Activated T-cell treated with anti-CD3 and anti-CD28 coated beads for 1 hour (primary cell): ENCODE measurements around the gene DNAH17.

ENCODE experiments used
- DNase-seq: peaks from one replicate; pipeline ENCODE4 v3.0.0-alpha.2; 2020; ENCODE audit warnings: low read depth

DNAH17 gene

DNA sequence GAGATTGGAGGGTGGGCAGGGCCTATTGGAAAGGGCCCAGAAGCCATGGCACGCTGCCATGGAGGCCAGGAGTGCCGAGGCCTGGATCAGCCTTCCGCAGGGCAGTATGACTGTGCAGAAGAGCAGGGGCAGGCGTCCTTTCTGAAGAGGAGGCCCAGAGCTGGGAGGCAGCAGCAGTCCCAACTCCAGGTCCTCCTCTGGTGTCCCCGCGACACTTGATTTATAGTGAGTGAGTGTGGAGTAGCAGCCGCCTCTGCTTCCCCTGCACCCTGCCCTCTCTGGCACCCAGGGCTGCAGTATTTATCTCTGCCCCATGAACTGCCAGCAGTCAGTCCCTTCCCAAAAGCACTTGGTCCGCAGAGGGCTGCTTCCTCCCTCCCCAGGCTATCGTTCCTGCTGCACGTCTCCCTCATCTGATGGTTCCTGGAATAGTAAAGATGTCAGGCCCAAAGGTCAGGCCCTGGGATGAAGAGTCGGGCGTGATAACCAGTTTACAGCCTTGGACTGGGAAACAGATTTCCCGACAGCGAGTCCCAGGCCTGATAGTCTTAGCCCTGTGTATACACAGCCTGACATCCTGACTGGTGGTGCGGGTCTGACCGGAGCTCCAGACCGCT is 165.8 kb downstream of the DNAH17 start:
- DNase-seq = no peak

DNA sequence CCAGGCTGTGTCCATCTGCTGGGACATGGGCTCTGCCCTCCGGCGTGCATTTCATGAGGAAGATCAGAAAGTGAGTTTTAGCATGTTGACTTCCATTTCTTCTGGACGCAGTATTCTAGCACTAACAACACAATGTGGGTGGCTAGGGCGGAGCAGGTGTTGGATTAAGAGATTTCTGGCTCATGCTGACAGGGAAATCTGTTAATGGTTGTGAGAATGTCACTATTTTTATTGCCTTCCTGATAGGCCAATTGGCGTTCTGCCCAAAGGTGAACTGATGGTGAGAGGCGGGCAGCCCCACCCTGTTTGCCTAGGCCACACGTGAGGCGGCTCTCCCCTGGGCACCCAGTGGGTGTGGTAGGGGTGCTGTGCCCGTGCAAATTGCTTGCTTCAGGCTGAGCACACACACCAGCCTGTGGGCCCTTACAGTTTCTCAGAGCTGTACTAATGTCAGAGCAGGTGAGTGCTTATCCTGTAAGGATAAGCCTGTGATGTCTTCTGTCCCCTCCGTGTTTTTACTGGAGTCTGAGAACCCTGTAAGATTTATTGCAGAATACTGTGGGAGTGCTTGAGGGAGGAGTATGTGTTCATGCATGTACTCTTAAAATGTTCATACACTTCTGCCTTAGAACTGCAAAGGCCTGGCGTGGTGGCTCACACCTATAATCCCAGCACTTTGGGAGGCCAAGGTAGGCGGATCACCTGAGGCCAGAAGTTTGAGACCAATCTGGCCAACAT is 167.8 kb downstream of the DNAH17 start:
- no peak for DNase-seq

DNA sequence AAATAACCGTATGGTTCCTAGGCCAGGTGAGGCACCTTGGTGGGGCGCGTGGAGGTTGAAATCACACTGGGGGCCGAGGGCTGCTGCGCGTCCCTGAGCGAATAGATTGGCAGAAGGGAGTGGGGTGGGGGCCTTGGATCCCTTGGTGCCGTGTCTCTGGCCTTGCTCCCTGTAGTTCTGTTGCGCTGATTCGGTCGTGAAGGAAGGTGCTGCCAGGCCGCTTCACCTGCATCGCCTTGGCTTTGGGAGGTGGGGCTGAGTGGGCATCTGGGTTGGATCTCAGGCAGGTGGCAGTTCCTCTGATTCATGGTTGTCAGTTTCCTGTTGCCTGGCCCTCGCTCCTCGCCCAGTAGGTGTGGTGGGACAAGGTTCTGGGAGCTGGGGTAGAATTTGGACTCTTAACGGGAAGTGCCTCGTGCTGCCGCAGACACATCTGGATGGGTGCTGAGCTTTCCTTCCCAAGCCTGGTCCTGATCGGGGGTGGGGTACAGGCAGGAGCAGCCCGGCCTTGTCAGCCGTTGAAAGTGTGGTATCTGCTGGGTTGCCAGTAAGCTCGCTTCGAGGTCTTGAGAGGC is 168.6 kb downstream of the DNAH17 start:
- DNase-seq = no peak

DNA sequence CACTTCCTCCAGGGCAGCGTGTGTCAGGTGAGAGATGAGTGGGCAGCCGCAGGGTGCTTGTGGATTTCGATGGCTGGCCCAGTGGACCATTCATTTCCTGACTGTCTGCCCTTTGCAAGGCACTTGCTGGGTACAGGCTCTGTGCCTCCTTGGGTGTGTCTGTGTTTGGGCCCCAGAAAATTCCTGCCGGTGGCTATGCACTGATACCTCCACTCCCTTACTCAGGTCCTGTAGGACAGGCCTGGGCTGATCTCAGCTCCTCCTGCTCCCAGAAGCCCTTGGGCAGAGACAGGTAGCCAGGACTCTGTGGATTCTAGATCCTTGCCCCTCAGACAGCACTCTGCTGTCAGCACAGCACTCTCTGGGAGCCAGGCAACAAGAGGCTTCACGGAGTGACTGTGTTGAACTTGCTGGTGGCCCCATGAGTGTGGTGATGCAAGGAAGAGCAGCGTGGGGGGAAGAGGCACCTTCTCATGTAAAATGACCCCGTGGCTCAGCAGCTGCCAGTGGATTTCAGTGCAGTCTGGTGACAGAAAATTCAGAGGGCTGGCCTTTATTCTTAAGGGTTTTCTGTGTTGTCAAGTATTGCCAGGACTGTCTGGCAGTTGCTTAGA is 169.7 kb downstream of the DNAH17 start:
- DNase-seq = no peak

DNA sequence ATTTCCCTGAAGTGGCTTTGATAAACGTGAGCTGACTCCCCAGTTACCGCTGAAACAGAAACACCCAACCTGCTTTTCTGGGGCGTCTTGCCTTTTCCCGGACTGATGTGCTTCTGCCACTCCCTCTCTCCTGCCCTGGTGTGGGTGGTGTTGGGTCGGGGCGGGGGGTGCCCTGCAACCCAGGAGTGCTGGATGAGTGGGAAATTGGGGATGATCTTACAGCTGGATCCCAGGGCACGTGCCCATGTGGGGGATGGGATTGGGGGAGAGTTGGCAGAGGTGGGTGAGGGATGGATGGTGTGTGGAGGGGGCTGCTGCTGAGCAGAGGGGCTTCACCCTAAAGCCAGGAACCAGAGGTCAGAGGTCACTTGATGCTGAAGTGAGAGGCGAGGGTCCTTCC is 170.3 kb downstream of the DNAH17 start:
- DNase-seq = no peak

DNA sequence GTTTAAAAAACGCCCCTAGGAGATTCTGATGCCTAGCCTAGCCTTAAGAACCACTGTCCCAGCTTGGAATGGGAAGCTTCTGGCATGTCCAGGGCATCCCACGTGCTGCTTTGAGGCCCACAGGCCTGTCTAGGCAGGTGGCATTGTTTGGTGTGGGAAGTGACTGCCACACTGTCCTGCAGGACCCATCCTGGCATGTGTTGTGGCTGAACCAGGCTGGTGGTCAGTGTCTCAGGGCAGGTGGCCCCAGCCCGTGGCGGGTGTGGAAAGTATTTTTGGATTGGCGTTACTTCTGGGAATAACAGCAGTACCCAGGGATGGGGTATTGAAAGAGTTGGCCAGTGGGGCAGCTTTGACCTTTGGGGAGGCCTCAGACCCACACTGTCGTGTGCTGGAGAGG is 170.8 kb downstream of the DNAH17 start:
- DNase-seq = no peak

DNA sequence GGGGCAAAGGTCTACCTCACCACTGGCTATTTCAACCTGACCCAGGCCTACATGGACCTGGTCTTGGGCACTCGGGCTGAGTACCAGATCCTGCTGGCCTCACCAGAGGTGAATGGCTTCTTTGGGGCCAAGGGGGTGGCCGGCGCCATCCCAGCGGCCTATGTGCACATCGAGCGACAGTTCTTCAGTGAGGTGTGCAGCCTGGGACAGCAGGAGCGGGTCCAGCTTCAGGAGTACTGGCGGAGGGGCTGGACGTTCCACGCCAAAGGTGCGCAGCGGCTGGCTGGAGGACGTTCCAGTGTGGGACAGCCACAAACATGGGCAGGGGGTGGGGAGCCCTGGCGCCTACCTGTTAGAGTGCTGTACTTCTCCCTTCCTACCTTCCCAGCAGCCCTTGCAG is 173.4 kb downstream of the DNAH17 start:
- DNase-seq = no peak

DNA sequence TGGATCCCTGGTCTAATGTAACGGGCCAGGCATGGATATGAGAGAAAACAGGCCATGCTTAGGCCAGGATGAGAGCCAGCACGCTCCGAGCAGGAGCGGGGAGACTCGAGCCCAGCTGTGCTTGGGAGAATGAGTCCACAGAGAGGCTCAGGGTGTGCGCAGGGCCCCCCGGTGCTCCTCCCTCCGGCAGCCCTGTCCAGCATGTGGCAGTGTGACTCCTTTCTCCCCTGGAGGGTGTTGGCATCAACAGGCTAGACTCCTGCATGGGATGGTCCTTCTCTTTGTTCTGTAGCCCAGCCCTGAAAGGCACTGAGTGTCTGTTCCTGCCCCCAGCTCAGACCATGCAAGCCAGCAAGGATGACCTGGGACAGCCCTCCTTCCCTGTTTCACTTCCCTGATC is 175.3 kb downstream of the DNAH17 start:
- DNase-seq = no peak

DNA sequence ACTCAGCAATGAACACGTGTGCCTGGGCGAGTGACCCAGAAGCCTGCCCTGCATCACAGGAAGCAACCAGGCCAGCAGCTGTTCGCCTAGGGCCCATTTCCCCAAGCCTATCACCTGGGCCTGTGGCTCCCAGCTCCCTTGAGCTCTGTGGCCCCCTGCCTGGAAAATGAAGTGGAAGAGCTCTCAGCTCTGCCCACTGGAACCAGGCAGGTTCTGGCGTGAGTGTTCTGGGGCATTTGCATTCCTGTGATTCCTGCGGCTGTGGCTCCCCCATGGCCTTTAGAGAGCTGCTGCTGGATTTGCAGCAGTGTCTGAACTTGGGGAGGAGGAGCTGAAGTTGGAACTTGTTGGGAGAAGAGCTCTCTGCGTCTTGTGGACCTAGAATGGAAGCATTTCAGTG is 175.9 kb downstream of the DNAH17 start:
- DNase-seq = no peak

DNA sequence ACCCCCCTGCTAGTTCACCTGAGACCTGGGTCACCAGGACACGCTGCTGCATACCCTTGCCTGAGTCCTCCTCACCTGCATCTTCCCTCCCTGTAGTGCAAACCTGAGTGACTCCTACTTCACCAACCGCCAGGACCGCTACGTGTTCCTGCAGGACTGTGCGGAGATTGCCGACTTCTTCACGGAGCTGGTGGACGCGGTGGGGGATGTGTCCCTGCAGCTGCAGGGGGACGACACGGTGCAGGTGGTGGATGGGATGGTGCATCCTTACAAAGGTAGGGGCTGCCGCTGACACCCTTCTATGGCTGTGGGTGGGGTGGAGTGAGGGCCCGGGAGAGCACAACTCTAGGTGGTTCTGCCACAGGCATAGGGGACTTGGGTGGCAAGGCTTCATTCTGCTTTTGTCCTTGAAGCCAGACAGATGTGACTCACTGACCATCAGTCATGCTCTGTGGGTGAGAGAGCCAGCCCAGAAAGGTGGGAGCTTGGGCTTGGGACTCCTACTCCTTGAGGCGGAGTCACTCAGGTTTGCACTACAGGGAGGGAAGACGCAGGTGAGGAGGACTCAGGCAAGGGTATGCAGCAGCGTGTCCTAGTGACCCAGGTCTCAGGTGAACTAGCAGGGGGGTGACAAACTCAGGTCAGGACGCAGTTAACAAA is 176.5 kb downstream of the DNAH17 start:
- no peak for DNase-seq

DNA sequence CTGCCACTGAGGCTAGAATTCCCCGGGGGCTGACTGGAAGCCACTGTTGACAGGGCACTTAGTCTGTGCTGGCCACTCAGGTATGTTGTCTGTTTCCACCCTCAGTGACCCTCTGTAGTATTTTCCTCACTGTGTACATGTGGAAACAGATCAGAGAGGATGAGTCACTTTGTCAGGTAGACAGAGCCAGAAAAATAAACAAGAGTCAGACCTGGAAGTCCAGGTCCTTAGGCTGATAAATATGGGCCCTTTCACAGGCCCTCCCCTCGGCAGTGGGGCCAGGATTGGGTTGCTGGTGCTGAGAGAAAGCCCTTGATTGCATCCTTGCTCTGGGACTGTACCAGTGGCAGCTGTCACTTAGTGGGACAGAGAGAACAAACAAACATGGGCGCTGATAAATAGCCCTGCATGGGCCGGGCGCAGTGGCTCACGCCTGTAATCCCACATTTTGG is 177.5 kb downstream of the DNAH17 start:
- DNase-seq = no peak

DNA sequence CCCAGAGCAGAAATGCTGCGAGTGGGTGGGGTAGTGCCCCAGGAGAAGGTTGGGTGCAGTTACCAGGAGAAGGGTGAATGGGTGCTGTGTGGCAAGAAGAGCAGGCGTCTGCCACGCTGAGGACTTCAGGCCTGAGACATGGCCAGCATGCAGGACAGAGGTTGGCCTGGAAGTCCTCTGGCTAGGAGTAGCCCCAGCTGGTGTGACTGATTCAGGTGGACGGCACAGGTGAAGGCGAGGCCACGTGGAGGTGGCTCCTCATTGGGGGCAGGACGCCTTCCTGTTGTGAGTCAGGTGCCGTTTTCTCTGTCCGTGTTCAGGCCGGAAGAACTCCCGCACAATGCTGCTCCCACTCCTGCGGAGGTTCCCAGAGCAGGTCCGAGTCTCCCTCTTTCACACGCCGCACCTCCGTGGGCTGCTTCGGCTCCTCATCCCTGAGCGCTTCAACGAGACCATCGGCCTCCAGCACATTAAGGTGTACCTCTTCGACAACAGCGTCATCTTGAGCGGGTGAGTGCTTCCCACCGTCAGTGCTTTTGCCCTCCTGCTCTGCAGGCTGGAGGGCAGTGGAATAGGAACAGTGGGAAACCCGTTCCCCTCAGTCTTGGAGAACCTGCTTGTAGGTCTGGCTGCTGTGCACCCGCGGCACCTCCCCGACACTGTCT is 178.0 kb downstream of the DNAH17 start:
- no peak for DNase-seq

DNA sequence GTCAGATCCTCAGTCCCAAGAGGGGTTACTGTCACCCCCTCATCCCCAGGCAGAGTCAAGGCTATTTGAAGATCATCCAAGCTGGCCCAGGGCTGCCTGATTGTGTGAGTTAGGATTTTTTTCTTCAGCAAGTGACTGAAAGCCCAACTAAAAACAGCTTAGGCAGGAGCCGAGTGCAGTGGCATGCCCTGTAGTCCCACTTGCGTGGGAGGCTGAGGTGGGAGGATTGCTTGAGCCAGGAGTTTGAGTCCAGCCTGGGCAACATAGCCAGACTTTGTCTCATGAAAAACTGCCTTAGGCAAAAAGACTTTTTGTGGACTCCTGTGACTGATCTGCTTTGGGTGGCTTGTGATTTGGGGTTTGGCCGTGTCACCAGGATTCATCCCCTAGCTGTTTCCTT is 178.8 kb downstream of the DNAH17 start:
- no peak for DNase-seq

DNA sequence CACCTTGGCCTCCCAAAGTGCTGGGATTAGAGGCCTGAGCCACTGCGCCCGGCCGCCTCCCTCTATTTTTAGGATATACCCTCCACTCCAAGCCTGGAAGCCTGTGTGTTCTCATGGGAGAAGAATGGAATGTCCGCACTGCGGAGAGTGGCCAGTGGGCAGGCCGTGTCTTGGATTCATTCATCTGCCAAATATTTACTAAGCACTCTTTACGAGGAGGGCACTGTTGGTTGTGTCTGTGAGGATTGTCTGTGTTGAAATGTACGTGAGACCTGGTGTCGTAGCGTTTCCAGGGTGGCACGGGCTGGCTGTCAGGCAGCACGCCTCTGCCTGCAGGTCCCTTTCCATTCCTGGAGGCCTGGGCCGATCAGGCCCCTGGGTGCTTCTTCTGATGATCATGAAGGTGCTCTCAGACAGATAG is 179.5 kb downstream of the DNAH17 start:
- DNase-seq = no peak

DNA sequence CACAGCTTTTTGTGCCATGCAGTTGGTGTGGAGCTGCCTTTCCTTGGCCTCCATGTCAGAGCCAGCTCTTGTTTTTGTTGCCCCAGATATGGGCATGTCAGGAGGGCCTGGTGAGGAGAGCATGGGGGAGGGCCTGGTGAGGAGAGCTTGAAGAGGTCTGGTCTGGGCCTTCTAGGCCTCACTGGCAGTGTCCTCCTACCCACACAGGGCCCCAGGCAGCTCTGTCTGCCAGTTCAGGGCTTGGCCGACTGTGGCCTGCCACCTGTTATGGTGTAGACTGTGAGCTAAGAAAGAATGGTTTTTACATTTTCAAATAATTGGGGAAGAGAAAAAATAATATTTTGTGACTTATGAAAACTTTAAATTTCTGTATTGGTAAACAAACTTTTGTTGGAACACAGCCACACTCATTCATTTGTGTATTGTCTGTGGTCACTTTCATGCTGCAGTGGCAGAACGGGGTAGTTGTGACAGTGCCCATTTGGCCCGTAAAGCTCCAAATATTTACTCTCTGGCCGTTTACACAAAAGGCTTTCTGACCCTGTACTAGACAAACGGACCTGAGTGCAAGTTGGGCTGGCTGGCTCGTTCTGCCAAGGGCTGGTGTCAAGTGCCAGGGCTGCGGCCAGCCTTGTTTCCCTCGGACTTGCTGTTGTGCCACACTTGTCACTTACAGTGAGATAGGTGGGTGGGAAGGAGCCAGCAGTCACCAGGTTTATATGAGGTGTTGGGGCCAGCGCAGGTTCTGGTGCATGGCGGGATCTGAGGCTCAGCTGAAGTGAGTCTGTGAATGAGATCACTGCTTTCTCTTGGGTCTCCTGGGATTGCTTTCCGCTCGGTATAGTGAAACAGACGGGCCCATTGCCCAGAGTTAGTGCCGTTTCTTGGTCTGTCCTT is 180.5 kb downstream of the DNAH17 start:
- no peak for DNase-seq

DNA sequence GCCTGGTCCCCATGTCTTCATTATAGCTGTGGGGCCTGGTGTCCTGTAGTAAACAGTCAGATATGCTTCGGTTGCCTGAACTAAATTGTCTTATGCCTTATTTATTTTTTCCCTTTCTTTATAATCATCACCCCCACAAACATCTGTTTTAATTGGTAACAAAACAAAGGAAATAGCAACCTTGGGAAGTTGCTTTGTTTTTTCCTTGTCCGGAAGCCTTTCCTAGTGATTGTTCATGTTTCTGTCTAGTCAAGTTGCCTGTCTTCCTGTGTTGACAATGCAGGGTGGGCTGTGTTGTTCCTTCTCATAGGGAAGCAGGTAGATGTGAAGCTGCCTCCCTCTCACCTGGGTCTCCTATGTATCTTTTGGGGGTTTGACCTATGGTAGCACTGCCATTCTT is 182.0 kb downstream of the DNAH17 start:
- DNase-seq = no peak

DNA sequence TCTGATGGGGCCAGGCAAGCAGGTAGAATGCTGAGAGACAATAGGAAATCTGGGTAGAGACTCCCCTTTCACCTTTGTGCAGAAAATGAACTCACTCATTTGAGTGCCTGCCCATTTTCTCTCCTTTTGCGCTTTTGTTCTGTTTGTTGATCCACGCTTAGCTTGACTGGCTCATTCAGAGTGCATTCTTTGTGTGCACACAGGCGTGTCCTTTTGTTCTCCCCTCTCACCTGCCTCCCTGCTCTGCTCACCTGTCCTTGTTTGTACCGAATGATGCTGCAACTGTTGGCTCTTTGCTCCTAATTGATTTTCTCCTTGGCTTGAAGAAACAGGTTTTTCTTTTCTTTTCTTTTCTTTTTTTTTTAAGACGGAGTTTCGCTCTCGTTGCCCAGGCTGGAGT is 183.0 kb downstream of the DNAH17 start:
- DNase-seq = no peak

DNA sequence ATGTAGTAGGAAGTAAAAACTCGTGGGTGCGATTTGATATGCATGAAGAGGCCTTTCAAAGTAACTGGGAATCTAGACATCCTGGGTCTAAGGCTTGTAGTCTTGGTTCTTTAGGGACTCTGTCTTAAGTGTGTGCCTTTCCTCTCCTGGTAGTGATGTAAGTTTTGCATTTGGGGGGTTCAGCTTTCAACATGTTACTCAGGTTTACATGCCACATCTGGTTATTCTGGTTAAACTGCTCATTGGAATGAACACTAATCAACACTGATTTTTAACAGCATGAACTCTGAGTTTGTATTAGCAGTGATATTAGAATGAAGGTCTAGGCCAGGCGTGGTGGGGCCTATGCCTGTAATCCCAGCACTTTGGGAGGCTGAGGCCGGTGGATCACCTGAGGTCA is 183.6 kb downstream of the DNAH17 start:
- DNase-seq = no peak

DNA sequence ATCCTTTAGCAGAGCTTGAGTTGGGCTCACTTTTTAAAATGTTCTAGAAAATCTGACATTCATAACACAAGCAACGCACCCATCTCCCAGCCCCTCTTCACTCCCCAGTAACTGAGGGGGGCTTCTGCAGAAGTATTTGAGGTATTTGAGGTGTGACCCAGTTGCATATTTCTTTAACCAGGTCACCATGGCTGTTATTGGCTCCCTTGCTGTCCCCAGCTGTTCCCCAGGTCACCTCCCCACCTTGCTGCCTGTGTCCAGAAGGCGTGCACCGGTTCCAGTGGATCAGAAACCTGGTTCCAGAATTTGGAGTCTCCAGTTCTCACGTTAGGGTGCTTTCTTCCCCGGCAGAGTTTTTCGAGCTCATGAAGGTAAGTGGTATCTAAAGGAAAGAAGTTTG is 184.9 kb downstream of the DNAH17 start:
- DNase-seq = no peak

DNA sequence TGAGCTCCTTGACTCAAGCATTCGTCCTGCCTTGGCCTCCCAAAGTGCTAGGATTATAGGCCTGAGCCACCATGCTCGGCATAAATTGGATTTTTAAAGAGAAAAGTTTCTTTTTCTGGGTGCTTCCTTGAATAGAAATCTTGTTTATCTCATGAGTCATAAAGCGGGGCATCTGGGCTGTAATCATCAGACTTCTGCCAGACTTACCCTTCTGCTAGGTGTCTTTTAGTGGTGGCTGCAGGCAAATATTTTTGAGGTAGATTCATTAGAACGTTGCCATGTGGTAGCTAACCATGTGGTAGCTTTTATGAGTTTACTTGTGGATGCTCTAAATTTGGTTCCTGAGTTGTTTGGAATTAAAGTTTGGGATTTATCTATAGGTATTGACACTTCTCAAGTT is 185.4 kb downstream of the DNAH17 start:
- no peak for DNase-seq

DNA sequence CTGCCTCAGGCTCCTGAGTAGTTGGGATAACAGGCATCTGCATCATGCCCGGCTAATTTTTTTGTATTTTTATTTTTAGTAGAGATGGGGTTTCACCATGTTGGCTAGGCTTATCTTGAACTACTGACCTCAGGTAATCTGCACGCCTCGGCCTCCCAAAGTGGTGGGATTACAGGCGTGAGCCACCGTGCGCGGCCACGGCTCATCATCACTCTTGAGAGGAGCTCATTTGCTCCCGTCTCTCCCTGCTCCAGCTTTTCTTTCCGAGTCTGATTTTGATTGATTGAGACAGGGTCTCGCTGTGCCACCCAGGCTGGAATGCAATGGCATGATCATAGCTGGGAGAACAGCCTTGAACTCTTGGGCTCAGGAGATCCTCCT is 186.2 kb downstream of the DNAH17 start:
- DNase-seq = no peak
